Common myeloid progenitor, CD34-positive (primary cell): ENCODE measurements around the gene OSMR.

ENCODE experiments used
- CTCF ChIA-PET: fragments of 350-600 bp; sonication (Branson Sonifier 250); formaldehyde crosslinking; loops from one replicate; lab custom pipeline; 2021; ENCODE audit warnings: antibody characterized with exemption; lab: Charles Lee
- POLR2A ChIA-PET: fragments of 350-600 bp; sonication (Branson Sonifier 250); formaldehyde crosslinking; loops from one replicate; lab custom pipeline; 2021; ENCODE audit warnings: antibody characterized with exemption; lab: Charles Lee
- DNase-seq, 3 donors: peaks; one replicate each; pipeline versions ENCODE4 v3.0.0 to v3.0.0-alpha.2; 2013
- H3K27ac ChIP-seq, 2 experiments: 1 replicate in 1 of 2; 2 replicates in 1 of 2; pipeline ENCODE4 v1.7.0; 2013; ENCODE audit warnings: inconsistent platforms in 2 of 2, low read length in 2 of 2, mild to moderate bottlenecking in 2 of 2, low read depth in 1 of 2, moderate library complexity in 1 of 2; ENCODE audit not compliant: severe bottlenecking in 2 of 2, insufficient read depth in 1 of 2, poor library complexity in 1 of 2
- H3K27me3 ChIP-seq, 5 experiments: replicated peaks in 2 of 5; 1 replicate in 3 of 5; 2 replicates in 2 of 5; pipeline versions ENCODE4 v1.6.1 to v1.7.0; 2013; ENCODE audit warnings: low read length in 4 of 5, mild to moderate bottlenecking in 2 of 5, moderate library complexity in 2 of 5, inconsistent platforms in 1 of 5; ENCODE audit not compliant: insufficient read depth in 5 of 5, control insufficient read depth in 4 of 5
- H3K36me3 ChIP-seq, 4 experiments: 1 replicate in 2 of 4; 2 replicates in 2 of 4; pipeline versions ENCODE4 v1.6.1 to v1.7.0; 2013; ENCODE audit warnings: low read length in 3 of 4, control low read depth in 1 of 4, mild to moderate bottlenecking in 1 of 4; ENCODE audit not compliant: control insufficient read depth in 4 of 4, insufficient read depth in 4 of 4
- H3K4me1 ChIP-seq, 4 experiments: 1 replicate in 3 of 4; 2 replicates in 1 of 4; pipeline versions ENCODE4 v1.6.1 to v1.7.1; 2013; ENCODE audit warnings: low read length in 3 of 4, mild to moderate bottlenecking in 3 of 4, control low read depth in 1 of 4, inconsistent platforms in 1 of 4, moderate library complexity in 1 of 4; ENCODE audit not compliant: control insufficient read depth in 4 of 4, insufficient read depth in 4 of 4; ENCODE audit errors: control extremely low read depth in 1 of 4
- H3K4me3 ChIP-seq, 7 experiments: 1 replicate in 4 of 7; 2 replicates in 3 of 7; pipeline versions ENCODE4 v1.5.1 to v1.7.0; 2013; ENCODE audit warnings: mild to moderate bottlenecking in 7 of 7, low read length in 6 of 7, moderate library complexity in 6 of 7, inconsistent platforms in 2 of 7, low read depth in 2 of 7, control low read depth in 1 of 7; ENCODE audit not compliant: insufficient read depth in 4 of 7, control insufficient read depth in 1 of 7; ENCODE audit errors: extremely low read depth in 1 of 7
- H3K9me3 ChIP-seq, 5 experiments: 1 replicate in 4 of 5; 2 replicates in 1 of 5; pipeline versions ENCODE4 v1.6.1 to v1.7.1; 2013; ENCODE audit warnings: low read length in 4 of 5, mild to moderate bottlenecking in 2 of 5, inconsistent platforms in 1 of 5, low read depth in 1 of 5, moderate library complexity in 1 of 5; ENCODE audit not compliant: control insufficient read depth in 4 of 5, insufficient read depth in 2 of 5; ENCODE audit errors: control extremely low read depth in 1 of 5
- WGBS: methylation state at CpG from one replicate; pipeline ENCODE4 v1.1.5; 2013; ENCODE audit not compliant: insufficient coverage; 5-methylcytosine and 5-hydroxymethylcytosine counted together

OSMR gene

GRCh38 chr5:38816083-38817030 is 29.5 kb upstream of the OSMR start:
- Histone ChIP-seq H3K4me1 (no peaks in the 10 kb centered on the region), H3K36me3 (no peaks in the 10 kb centered on the region), H3K27ac (no peak overlapping the region), H3K27me3 (peaks cover 0 to 47% (median 14%) of the 10 kb centered on the region in 5 experiments), H3K9me3 (no peaks in the 10 kb centered on the region), H3K4me3 (no peak overlapping the region)
- ChIA-PET CTCF (interaction anchor here (1.2 kb wide), 1 partner anchor 375 kb away, joined by 3 read pairs; no protein-coding TSS in a partner anchor), POLR2A (interaction anchor here (0.7 kb wide), 1 partner anchor 379 kb away, joined by 4 read pairs; no protein-coding TSS in a partner anchor)
- WGBS = 44% methylated on average over 1 of the region's 2 CpGs
- no peak for DNase-seq

GRCh38 chr5:38821679-38822078 is 24.1 kb upstream of the OSMR start:
- POLR2A ChIA-PET = no interaction called here
- Histone ChIP-seq H3K4me1 (no peaks in the 10 kb centered on the region), H3K4me3 (no peak overlapping the region), H3K27me3 (peaks cover 0 to 29% (median 5%) of the 10 kb centered on the region in 5 experiments), H3K36me3 (no peaks in the 10 kb centered on the region), H3K27ac (no peak overlapping the region), H3K9me3 (peaks cover 0 to 1% (median 0%) of the 10 kb centered on the region in 5 experiments)
- CTCF ChIA-PET = interaction anchor here (1.0 to 1.3 kb wide), 2 partner anchors 11 to 13 kb away, joined by 3 read pairs; no protein-coding TSS in a partner anchor
- WGBS = 97% methylated on average over 10 of the region's 20 CpGs
- no peak for DNase-seq

- H3K4me1 ChIP-seq = no peaks in the 10 kb centered on the region
- peaks cover 0 to 34% (median 3%) of the 10 kb centered on the region in 5 experiments for H3K27me3 ChIP-seq
- H3K36me3 ChIP-seq = no peaks in the 10 kb centered on the region
- no CpG with 5 or more reads among the region's 4 CpGs for WGBS
- ChIA-PET POLR2A (no interaction called here), CTCF (no interaction called here)
- DNase-seq = no peak
- H3K9me3 ChIP-seq = peaks cover 0 to 4% (median 0%) of the 10 kb centered on the region in 5 experiments
- no peak overlapping the region for H3K27ac ChIP-seq
- no peak overlapping the region for H3K4me3 ChIP-seq
Observed at GRCh38 chr5:38823503-38823902, 22.3 kb upstream of the OSMR start.

GRCh38 chr5:38824821-38825220 is 21.0 kb upstream of the OSMR start:
- H3K4me1 ChIP-seq = no peaks in the 10 kb centered on the region
- H3K27ac ChIP-seq = no peak overlapping the region
- 83% methylated on average over 1 of the region's 5 CpGs for WGBS
- peaks cover 0 to 4% (median 0%) of the 10 kb centered on the region in 5 experiments for H3K9me3 ChIP-seq
- no peak for DNase-seq
- no peak overlapping the region for H3K4me3 ChIP-seq
- peaks cover 0 to 45% (median 7%) of the 10 kb centered on the region in 5 experiments for H3K27me3 ChIP-seq
- CTCF ChIA-PET = no interaction called here
- no peaks in the 10 kb centered on the region for H3K36me3 ChIP-seq
- POLR2A ChIA-PET = no interaction called here

GRCh38 chr5:38825494-38825893 is 20.3 kb upstream of the OSMR start:
- CTCF ChIA-PET = no interaction called here
- H3K9me3 ChIP-seq = peaks cover 0 to 4% (median 0%) of the 10 kb centered on the region in 5 experiments
- H3K27me3 ChIP-seq = peaks cover 0 to 50% (median 10%) of the 10 kb centered on the region in 5 experiments
- no peak overlapping the region for H3K27ac ChIP-seq
- no peaks in the 10 kb centered on the region for H3K4me1 ChIP-seq
- POLR2A ChIA-PET = no interaction called here
- DNase-seq = no peak
- H3K36me3 ChIP-seq = no peaks in the 10 kb centered on the region
- WGBS = no CpG with 5 or more reads among the region's 1 CpG
- no peak overlapping the region for H3K4me3 ChIP-seq

- H3K4me1 ChIP-seq = no peaks in the 10 kb centered on the region
- H3K27me3 ChIP-seq = peaks cover 0 to 62% (median 15%) of the 10 kb centered on the region in 5 experiments
- no peaks in the 10 kb centered on the region for H3K36me3 ChIP-seq
- H3K4me3 ChIP-seq = no peak overlapping the region
- ChIA-PET POLR2A (no interaction called here), CTCF (interaction anchor here (0.8 to 1.3 kb wide), 2 partner anchors 8 to 15 kb away, joined by 3 read pairs; no protein-coding TSS in a partner anchor)
- peaks cover 0 to 4% (median 0%) of the 10 kb centered on the region in 5 experiments for H3K9me3 ChIP-seq
- 90% methylated on average over 3 of the region's 4 CpGs for WGBS
- DNase-seq = peak in 1 of 3 donors; percentile 7
- H3K27ac ChIP-seq = no peak overlapping the region
Observed at GRCh38 chr5:38827525-38827924, 18.3 kb upstream of the OSMR start.
